Activated CD4-positive, alpha-beta T cell treated with anti-CD3 and anti-CD28 coated beads, Interleukin-2, amount 50 U/mL, for 24 hours (primary cell): ENCODE measurements around the gene DGCR6L.
"Not testable (repeated sequence)": the region's sequence is repeated elsewhere in the genome, so short reads cannot be mapped to it uniquely, and the experiment has no call there.

Experiments
- DNase-seq, 2 donors: peaks; one replicate each; pipeline ENCODE4 v3.0.0-alpha.2; 2020; ENCODE audit warnings: low read depth in 1 of 2, low spot score in 1 of 2

The DGCR6L gene

GRCh38 chr22:20276468-20276867 lies 43.4 kb downstream of the DGCR6L start:
- DNase-seq: no peak

DNA sequence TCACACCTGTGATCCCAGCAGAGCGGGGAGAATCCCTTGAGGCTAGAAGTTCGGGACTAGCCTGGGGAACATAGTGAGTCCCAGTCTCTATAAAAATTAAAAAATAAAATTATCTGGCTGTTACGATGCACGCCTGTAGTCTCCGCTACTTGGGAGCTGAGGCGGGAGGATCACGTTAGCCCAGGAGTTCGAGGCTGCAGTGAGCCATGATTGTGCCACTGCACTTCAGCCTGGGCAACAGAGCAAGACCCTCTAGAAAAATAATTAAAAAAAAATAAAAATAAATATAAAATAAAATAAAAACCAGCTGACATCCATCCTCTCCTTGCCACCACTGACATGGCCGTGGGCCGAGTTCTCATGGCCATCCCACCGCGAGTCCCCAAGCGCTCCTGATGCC lies 44.0 kb downstream of the DGCR6L start:
- DNase-seq: no peak

GRCh38 chr22:20275325-20275724 lies 44.5 kb downstream of the DGCR6L start:
- not testable (repeated sequence) for DNase-seq

GRCh38 chr22:20274374-20274773 lies 45.5 kb downstream of the DGCR6L start:
- DNase-seq: not testable (repeated sequence)

GRCh38 chr22:20273758-20274181 lies 46.1 kb downstream of the DGCR6L start:
- DNase-seq: no peak

DNA sequence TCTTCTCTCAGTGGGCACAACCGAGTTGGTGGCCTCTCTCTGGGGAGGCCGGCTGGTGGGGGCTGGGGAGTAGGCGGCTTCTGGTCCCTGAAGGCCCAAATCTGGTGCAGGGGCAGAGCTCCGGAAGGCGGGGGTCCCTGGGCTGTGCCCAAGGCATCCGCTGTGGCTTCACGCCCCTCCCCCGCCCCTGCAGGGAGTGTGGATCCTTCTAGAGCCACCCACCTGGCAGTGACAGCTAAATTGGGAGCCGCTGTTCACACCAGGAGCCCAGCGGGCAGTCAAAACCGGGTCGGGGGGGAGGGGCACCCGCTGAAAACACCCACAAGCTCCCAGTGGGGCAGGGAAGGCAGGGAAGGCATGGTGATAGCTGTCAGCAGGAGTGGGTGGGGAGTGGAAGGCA lies 47.2 kb downstream of the DGCR6L start:
- no peak for DNase-seq

- DNase-seq: no peak
Measured at GRCh38 chr22:20272174-20272573, 47.7 kb downstream of the DGCR6L start.

- no peak for DNase-seq
Measured at GRCh38 chr22:20271114-20271994, 48.5 kb downstream of the DGCR6L start.

DNA sequence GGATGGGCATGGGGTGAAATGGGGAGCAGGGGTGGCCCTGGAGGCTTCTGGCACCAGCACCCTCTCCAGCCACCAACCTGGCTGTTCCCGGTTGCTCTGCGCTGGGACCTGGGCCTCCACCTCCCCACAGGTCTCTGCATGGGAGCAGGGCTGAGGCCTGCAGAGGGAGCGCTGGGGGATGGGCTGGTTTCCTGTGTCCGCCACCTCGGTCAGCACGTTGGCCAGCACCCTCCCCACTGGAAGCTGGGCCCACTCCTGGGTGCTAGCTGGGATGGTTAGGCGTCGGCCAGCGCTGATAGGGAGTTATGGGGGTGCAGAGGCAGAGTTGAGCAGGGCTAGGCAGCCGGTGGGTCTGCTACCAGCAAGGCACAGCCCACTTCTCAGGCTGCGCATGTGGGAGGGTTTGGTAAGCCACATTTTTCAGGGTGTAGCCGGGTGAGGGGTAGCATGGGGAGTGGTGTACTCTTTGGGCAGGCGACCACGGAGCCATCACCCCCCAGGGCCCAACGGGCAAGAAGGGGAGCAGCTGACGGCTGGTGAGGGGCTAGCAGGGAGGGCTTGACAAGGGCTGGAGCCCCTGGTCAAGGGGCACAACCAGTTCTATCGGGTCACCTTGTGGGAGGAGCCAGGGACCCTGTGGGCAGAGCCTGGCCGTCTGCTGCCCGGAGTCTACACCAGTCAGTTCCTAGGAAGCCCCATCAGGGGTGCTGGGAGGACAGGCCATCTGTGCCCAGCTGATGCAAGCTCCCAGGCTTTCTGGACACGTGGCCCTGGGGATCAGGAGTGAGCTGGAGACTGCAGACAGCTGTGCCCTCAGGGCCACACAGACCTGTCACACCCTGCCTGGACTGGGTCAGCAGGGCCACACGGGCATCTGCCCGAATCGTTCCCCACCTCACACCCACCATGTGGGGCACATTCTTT lies 49.4 kb downstream of the DGCR6L start:
- not testable (repeated sequence) for DNase-seq

DNA sequence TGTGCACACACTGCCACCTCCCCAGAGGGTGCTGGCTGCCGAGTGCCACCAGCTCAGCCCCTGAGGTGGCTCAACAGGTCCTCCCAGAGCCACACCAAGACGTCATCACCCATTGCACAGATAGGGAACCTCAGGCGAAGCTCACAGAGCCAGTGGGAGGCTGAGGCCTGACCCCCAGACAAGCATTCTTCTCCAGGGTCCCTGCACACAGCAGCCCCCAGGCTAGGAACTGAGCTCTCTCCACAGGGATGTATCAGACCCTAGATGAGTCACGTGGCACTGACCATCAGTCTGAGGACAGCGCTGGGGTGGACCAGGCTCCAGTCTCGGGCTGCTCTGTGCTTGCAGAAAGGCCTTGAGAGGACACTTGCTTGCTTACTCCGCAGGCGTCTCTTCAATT lies 50.2 kb downstream of the DGCR6L start:
- not testable (repeated sequence) for DNase-seq

GRCh38 chr22:20269201-20269600 lies 50.7 kb downstream of the DGCR6L start:
- DNase-seq: not testable (repeated sequence)

GRCh38 chr22:20268279-20269012 lies 51.4 kb downstream of the DGCR6L start, which contains the start of gene RTN4R:
Gene RTN4R (minus strand): TSS chr22:20268318. CDS start chr22:20268092, 226 bp downstream.
- DNase-seq: no peak

DNA sequence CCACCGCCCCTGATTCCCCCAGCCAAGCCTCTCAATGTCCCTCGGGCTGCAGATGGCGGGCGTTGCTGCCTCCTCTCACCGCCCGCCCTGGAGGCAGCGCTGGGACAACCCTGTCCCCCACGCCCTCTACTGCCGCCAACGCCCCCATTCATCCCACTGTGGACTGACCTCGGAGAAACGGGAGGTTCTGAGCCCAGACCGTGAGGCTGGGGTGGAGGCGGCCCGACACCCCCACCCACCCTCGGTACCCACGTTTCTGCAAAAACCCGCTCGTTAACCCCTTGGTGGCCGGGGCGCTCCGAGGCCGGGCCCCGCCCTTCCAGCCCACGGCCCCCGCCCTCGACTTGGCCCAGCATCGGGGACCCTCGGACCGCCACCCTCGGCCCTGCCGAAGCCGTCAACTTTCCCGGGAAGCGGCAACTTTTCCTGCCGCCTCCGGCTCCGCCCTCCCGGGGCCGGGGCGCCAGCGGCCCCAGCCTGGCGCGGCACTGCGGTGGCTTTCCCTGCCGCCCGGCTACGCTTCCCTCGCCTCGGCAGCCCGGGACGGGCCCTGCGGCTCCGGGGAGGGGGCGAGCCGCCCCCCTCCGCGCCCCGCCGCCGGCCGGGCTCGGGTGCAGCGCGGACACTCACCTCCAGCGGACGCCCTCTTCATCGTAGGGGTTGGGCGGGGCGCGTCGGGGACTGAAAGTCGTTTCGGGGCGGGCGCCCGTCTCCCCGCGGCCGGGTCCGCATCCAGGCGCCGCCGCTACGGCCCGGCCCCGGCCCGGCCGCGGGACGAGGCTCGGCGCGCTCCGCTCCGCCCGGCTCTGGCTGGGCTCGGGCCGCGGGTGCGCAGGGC lies 52.2 kb downstream of the DGCR6L start:
- DNase-seq: no peak

DNA sequence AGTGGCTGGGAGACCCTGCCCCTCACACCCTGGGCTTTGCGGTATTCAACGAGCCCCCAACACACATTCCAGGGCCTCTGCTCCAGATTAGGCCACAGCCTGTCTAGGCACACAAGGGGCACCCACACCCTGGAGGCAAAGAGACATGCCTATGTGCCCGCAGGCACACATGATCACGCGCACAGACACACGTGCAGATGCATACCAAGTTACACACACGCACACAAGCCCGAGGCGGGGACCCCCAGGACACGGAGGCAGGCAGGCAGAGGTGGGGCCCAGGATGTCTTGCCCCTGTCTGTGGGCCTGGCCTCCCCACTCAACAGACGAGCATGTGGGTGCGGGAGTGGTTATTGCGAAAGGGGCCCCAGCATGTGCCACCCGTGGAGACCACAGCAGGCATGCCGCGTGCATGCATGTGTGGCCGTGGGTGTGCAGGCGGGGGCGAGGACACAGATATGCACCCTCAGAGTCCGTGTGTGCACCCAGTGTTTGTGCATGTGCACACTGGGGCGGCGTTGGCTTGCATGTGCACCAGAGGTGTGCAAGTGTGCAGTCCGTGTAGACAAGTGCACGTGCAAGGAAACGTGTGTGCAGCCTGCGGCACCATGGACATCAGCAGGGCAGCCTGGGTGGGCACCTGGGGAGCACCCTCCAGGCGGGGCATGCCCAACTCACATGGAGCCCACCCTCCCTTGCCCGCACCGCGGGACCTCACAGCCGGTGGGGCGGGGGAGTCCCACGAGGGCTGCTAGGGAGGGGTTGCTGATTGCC lies 53.0 kb downstream of the DGCR6L start:
- not testable (repeated sequence) for DNase-seq

DNA sequence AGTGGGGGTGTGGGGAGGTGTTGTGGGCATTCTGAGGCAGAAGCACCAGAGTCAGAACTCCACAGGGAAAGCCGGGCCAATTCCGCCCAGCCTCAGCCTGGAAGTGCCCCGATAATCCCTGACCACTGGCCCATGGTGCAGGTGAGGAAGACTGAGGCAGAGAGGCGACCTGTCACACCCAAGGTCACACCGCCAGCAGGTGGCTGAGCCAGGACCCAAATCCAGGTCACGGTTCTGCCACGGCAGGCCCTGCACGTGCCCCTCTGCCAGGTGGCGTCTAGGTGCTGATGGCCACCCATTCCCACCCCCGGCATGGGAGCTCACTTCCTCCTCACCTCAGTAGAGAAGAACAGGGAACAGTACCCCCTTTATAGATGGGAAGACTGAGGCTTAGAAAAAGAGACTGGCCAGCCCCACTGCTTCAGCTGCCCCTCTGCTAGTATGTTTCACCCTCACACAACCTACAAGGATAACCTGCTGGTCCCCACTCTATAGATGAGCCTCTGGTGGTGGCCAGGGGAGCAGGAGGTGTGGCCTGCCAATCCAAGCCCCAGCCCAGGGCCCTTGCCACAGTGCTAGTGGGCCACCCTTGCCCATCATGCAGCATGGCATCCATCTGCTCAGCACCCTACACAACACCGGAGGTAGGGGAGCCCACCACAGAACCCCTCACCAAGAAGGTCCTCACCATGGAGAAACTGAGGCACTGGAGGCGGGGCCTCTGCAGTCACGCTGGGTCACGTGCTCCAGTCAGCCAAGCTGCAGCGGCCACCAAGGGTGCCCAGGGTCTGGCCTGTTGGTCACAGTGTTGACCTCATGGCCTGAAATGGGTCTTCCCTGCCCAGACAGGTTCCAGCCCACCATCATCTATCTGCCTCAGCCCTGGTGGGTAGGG lies 53.8 kb downstream of the DGCR6L start:
- DNase-seq: not testable (repeated sequence)

GRCh38 chr22:20264614-20265452 lies 55.0 kb downstream of the DGCR6L start:
- no peak for DNase-seq
